CD4-positive, alpha-beta T cell treated with Interleukin-17A for 1 hour (primary cell): ENCODE results near the gene ATP8B4.

Experiments
- DNase-seq: peaks from one replicate; pipeline ENCODE4 v3.0.0-alpha.2; 2020

ATP8B4 gene

GRCh38 chr15:49926740-49927139, 192.3 kb downstream of the ATP8B4 start:
- DNase-seq, result no peak

GRCh38 chr15:49923671-49924070, 195.4 kb downstream of the ATP8B4 start:
- DNase-seq, result no peak

GRCh38 chr15:49919034-49919433, 200.0 kb downstream of the ATP8B4 start:
- DNase-seq, result no peak

GRCh38 chr15:49918121-49918520, 200.9 kb downstream of the ATP8B4 start:
- no peak for DNase-seq

GRCh38 chr15:49916998-49917397, 202.0 kb downstream of the ATP8B4 start:
- no peak for DNase-seq

- no peak for DNase-seq
Measured at GRCh38 chr15:49915822-49916221, 203.2 kb downstream of the ATP8B4 start.

GRCh38 chr15:49908933-49909295, 210.1 kb downstream of the ATP8B4 start:
- DNase-seq, result no peak

GRCh38 chr15:49908236-49908932, 210.6 kb downstream of the ATP8B4 start:
- no peak for DNase-seq

- DNase-seq, result no peak
Measured at GRCh38 chr15:49906966-49907365, 212.1 kb downstream of the ATP8B4 start.

- no peak for DNase-seq
Measured at GRCh38 chr15:49905221-49905620, 213.8 kb downstream of the ATP8B4 start.

GRCh38 chr15:49904296-49904695, 214.7 kb downstream of the ATP8B4 start:
- DNase-seq, result no peak

- DNase-seq, result no peak
Measured at GRCh38 chr15:49902685-49903501, 216.1 kb downstream of the ATP8B4 start.

GRCh38 chr15:49901996-49902684, 216.9 kb downstream of the ATP8B4 start:
- DNase-seq, result no peak

GRCh38 chr15:49901321-49901720, 217.7 kb downstream of the ATP8B4 start:
- DNase-seq, result no peak

GRCh38 chr15:49900903-49901235, 218.2 kb downstream of the ATP8B4 start:
- no peak for DNase-seq

- no peak for DNase-seq
Measured at GRCh38 chr15:49900006-49900902, 218.8 kb downstream of the ATP8B4 start.

GRCh38 chr15:49898575-49899283, 220.3 kb downstream of the ATP8B4 start:
- DNase-seq, result no peak

- no peak for DNase-seq
Measured at GRCh38 chr15:49898097-49898496, 220.9 kb downstream of the ATP8B4 start.

GRCh38 chr15:49895347-49896223, 223.4 kb downstream of the ATP8B4 start:
- DNase-seq, result no peak

GRCh38 chr15:49890689-49891088, 228.3 kb downstream of the ATP8B4 start:
- no peak for DNase-seq

GRCh38 chr15:49889536-49889935, 229.5 kb downstream of the ATP8B4 start:
- no peak for DNase-seq
